ENCODE measurements around the gene CCDC27.

CCDC27 gene

GRCh38 chr1:3777647-3778589 is 25.7 kb downstream of the CCDC27 start:
- ChIA-PET CTCF (interaction anchor here (1.3 kb wide), 1 partner anchor 129 kb away, joined by 4 read pairs; no protein-coding TSS in a partner anchor), POLR2A (interaction anchor here (0.6 kb wide), 1 partner anchor 1892 kb away, joined by 7 read pairs; no protein-coding TSS in a partner anchor)
- TF ChIP-seq CTCF (IDR thresholded peaks at IDR 0.05; ENCODE audit: control extremely low read depth, extremely low read depth, low read depth, missing control alignments) = no peak
- DNase-seq (ENCODE audit: extremely low spot score) = no peak

- CTCF ChIA-PET = interaction anchor here (0.8 to 1.3 kb wide), 2 partner anchors 25 to 128 kb away, joined by 3 to 4 read pairs; no protein-coding TSS in a partner anchor
- no peak for DNase-seq (ENCODE audit: extremely low spot score)
- POLR2A ChIA-PET = interaction anchor here (0.6 kb wide), 1 partner anchor 1893 kb away, joined by 7 read pairs; no protein-coding TSS in a partner anchor
- no peak for TF ChIP-seq CTCF (IDR thresholded peaks at IDR 0.05; ENCODE audit: control extremely low read depth, extremely low read depth, low read depth, missing control alignments)
Measured at GRCh38 chr1:3778590-3779264, 26.5 kb downstream of the CCDC27 start.

GRCh38 chr1:3779265-3779911 is 27.1 kb downstream of the CCDC27 start:
- CTCF ChIA-PET = interaction anchor here (0.8 to 1.3 kb wide), 2 partner anchors 25 to 127 kb away, joined by 3 to 4 read pairs; no protein-coding TSS in a partner anchor
- POLR2A ChIA-PET = no interaction called here
- no peak for TF ChIP-seq CTCF (IDR thresholded peaks at IDR 0.05; ENCODE audit: control extremely low read depth, extremely low read depth, low read depth, missing control alignments)
- no peak for DNase-seq (ENCODE audit: extremely low spot score)

GRCh38 chr1:3779912-3780416 is 27.7 kb downstream of the CCDC27 start:
- ChIA-PET CTCF (no interaction called here), POLR2A (no interaction called here)
- TF ChIP-seq CTCF (IDR thresholded peaks at IDR 0.05; ENCODE audit: control extremely low read depth, extremely low read depth, low read depth, missing control alignments) = no peak
- no peak for DNase-seq (ENCODE audit: extremely low spot score)

GRCh38 chr1:3780901-3781300 is 28.7 kb downstream of the CCDC27 start:
- CTCF ChIA-PET = no interaction called here
- no peak for DNase-seq (ENCODE audit: extremely low spot score)
- TF ChIP-seq CTCF (IDR thresholded peaks at IDR 0.05; ENCODE audit: control extremely low read depth, extremely low read depth, low read depth, missing control alignments) = no peak
- POLR2A ChIA-PET = no interaction called here

All from GM10248 (cell line).